K562 (cell line): ENCODE data around the gene LRRC74B. TPM values are rescaled to one million over a fixed set of nuclear protein-coding genes. Genes with fewer than 3 reads are reported as not detected.

Experiments
- BRF1 ChIP-seq: IDR thresholded peaks from 3 replicates; pipeline ENCODE4 v1.6.1; 2011; ENCODE audit warnings: borderline replicate concordance, mild to moderate bottlenecking; ENCODE audit not compliant: insufficient read length; ENCODE audit errors: extremely low read depth
- CTCF ChIP-seq, 3 experiments: IDR thresholded peaks in 2 of 3; conservative IDR thresholded peaks in 1 of 3; 2 replicates each; pipeline ENCODE4 v1.5.1; 2011 to 2012; ENCODE audit warnings: low read length in 3 of 3, mild to moderate bottlenecking in 3 of 3, control low read depth in 2 of 3, improper control_type of control experiment in 1 of 3, inconsistent platforms in 1 of 3, low read depth in 1 of 3, mixed read lengths in 1 of 3, moderate library complexity in 1 of 3; ENCODE audit not compliant: insufficient read depth in 2 of 3
- E2F3 ChIP-seq: fragments of 250-450 bp; sonication (Bioruptor Pico); IDR thresholded peaks from 2 replicates; pipeline ENCODE4 v1.4.0; 2020; ENCODE audit warnings: mild to moderate bottlenecking
- ELF2 ChIP-seq: fragments of 250-450 bp; sonication (Bioruptor Pico); IDR thresholded peaks from 2 replicates; pipeline ENCODE4 v1.5.0; 2021; ENCODE audit warnings: mild to moderate bottlenecking
- HCFC1 ChIP-seq: IDR thresholded peaks from 2 replicates; pipeline ENCODE4 v1.6.1; 2012; ENCODE audit warnings: low read depth, low read length, improper control_type of control experiment
- JUNB ChIP-seq: fragments of 450-650 bp; formaldehyde crosslinking; conservative IDR thresholded peaks from 2 replicates; pipeline ENCODE4 v1.4.0; 2020; ENCODE audit warnings: mild to moderate bottlenecking
- LEF1 ChIP-seq: fragments of 450-650 bp; IDR thresholded peaks from 2 replicates; pipeline ENCODE4 v1.6.1; 2016; ENCODE audit warnings: mild to moderate bottlenecking
- MYNN ChIP-seq, 2 experiments: sonication (generic); formaldehyde crosslinking in 1 of 2; IDR thresholded peaks; 2 replicates each; pipeline versions ENCODE4 v1.5.0 to v1.6.1; 2016 to 2020; ENCODE audit warnings: antibody characterized with exemption in 1 of 2, missing genetic modification reagents in 1 of 2
- NCOA1 ChIP-seq: fragments of 450-650 bp; IDR thresholded peaks from 2 replicates; pipeline ENCODE4 v1.6.1; 2016; ENCODE audit warnings: low read depth
- NCOA2 ChIP-seq, 2 experiments: fragments of 450-650 bp; IDR thresholded peaks; 2 replicates each; pipeline ENCODE4 v1.6.1; 2018; ENCODE audit warnings: mild to moderate bottlenecking in 2 of 2, moderate library complexity in 1 of 2; ENCODE audit not compliant: partially characterized antibody in 2 of 2
- NFRKB ChIP-seq: fragments of 450-650 bp; IDR thresholded peaks from 2 replicates; pipeline ENCODE4 v1.6.1; 2016; ENCODE audit warnings: low read depth
- NR4A1 ChIP-seq, 2 experiments: fragments of 250-450 bp in 1 of 2; fragments of 450-650 bp in 1 of 2; sonication (Bioruptor Pico) in 1 of 2; IDR thresholded peaks; 2 replicates each; pipeline versions ENCODE4 v1.4.0 to v1.6.1; 2016 to 2020; ENCODE audit warnings: mild to moderate bottlenecking in 2 of 2, missing compliant biosample characterization in 1 of 2, missing genetic modification characterization in 1 of 2, moderate library complexity in 1 of 2
- OTX1 ChIP-seq: fragments of 450-650 bp; formaldehyde crosslinking; IDR thresholded peaks from 2 replicates; pipeline ENCODE4 v1.4.0; 2022; ENCODE audit warnings: mild to moderate bottlenecking
- SIN3A ChIP-seq, 2 experiments: fragments of 150-350 bp in 1 of 2; IDR thresholded peaks; 2 replicates each; pipeline ENCODE4 v1.6.1; 2011 to 2016; ENCODE audit warnings: borderline replicate concordance in 2 of 2, low read depth in 2 of 2, low read length in 2 of 2, mild to moderate bottlenecking in 2 of 2, moderate library complexity in 2 of 2; ENCODE audit not compliant: control insufficient read depth in 1 of 2
- SMAD3 ChIP-seq: fragments of 450-650 bp; formaldehyde crosslinking; conservative IDR thresholded peaks from 2 replicates; pipeline ENCODE4 v1.4.0; 2020; ENCODE audit warnings: mild to moderate bottlenecking
- SMARCC2 ChIP-seq: fragments of 450-650 bp; IDR thresholded peaks from 2 replicates; pipeline ENCODE4 v1.6.1; 2017; ENCODE audit warnings: antibody characterized with exemption, moderate library complexity, mild to moderate bottlenecking, low read depth
- SNIP1 ChIP-seq: fragments of 450-650 bp; IDR thresholded peaks from 2 replicates; pipeline ENCODE4 v1.7.1; 2017; ENCODE audit warnings: low read depth, mild to moderate bottlenecking
- SNRNP70 ChIP-seq: fragments of 200-400 bp; formaldehyde crosslinking; optimal IDR thresholded peaks from 2 replicates; pipeline ENCODE3; 2017; ENCODE audit warnings: low read depth, low read length
- SP2 ChIP-seq: IDR thresholded peaks from 2 replicates; pipeline ENCODE4 v1.6.1; 2011; ENCODE audit warnings: mild to moderate bottlenecking, low read depth, low read length, moderate library complexity; ENCODE audit not compliant: poor library complexity, severe bottlenecking; ENCODE audit errors: extremely low read depth
- TAF9B ChIP-seq: fragments of 450-650 bp; IDR thresholded peaks from 2 replicates; pipeline ENCODE4 v1.6.1; 2018; ENCODE audit warnings: mild to moderate bottlenecking; ENCODE audit not compliant: partially characterized antibody
- TCFL5 ChIP-seq: fragments of 250-450 bp; sonication (Bioruptor Pico); conservative IDR thresholded peaks from 2 replicates; pipeline ENCODE4 v1.6.1; 2021; ENCODE audit warnings: mild to moderate bottlenecking, moderate library complexity, matching md5 sums
- ZNF253 ChIP-seq: fragments of 250-450 bp; sonication (Bioruptor Pico); conservative IDR thresholded peaks from 2 replicates; pipeline ENCODE4 v1.6.1; 2021; ENCODE audit warnings: mild to moderate bottlenecking
- ZNF282 ChIP-seq: sonication (generic); formaldehyde crosslinking; IDR thresholded peaks from 2 replicates; pipeline ENCODE4 v1.8.1; 2023; ENCODE audit warnings: missing genetic modification reagents
- ZNF436 ChIP-seq: fragments of 250-450, 450-650 bp; sonication (Bioruptor Pico); formaldehyde crosslinking; IDR thresholded peaks from 2 replicates; pipeline ENCODE4 v1.7.0; 2020; ENCODE audit warnings: mild to moderate bottlenecking
- polyA plus RNA-seq, 8 experiments: library from polyadenylated mRNA; depleted of rRNA in 4 of 8; stranded (reverse) in 5 of 8; unstranded in 3 of 8; fragments of >200 nt; fragmentation: Nextera tagmentation in 2 of 8; fragmentation: Illumina TruSeq in 1 of 8; extraction: Ambion mirVana in 2 of 8; extraction: Trizol in 1 of 8; gene quantifications; 2 replicates each; pipeline versions ENCODE4 v1.2.1 to v1.2.3, GENCODE V29; 2011 to 2014; ENCODE audit warnings: inconsistent platforms in 1 of 8, missing spikeins in 1 of 8
- total RNA-seq, 7 experiments: library from RNA; depleted of rRNA in 6 of 7; stranded (reverse); fragments of >200 nt in 6 of 7; fragmentation: Illumina TruSeq in 2 of 7; extraction: Trizol in 2 of 7; gene quantifications; 2 replicates each; pipeline versions ENCODE4 v1.2.1 to v1.2.3, GENCODE V29; 2011 to 2021; ENCODE audit warnings: low replicate concordance in 1 of 7
- TF ChIP-seq, protein P1 (sequence below): fragments of 450-650 bp; IDR thresholded peaks from 2 replicates; pipeline ENCODE4 v1.6.1; 2018; ENCODE audit warnings: mild to moderate bottlenecking, low read depth; ENCODE audit not compliant: partially characterized antibody
- TF ChIP-seq, protein P2 (sequence below): fragments of 250-450 bp; sonication (Bioruptor Pico); IDR thresholded peaks from 2 replicates; pipeline ENCODE4 v1.5.0; 2021

Gene LRRC74B
- total and polyA plus RNA-seq, 9 of the 15 experiments (the other 6 are each of a cell fraction or from before 2014, with no cell fraction given) = not detected

DNA sequence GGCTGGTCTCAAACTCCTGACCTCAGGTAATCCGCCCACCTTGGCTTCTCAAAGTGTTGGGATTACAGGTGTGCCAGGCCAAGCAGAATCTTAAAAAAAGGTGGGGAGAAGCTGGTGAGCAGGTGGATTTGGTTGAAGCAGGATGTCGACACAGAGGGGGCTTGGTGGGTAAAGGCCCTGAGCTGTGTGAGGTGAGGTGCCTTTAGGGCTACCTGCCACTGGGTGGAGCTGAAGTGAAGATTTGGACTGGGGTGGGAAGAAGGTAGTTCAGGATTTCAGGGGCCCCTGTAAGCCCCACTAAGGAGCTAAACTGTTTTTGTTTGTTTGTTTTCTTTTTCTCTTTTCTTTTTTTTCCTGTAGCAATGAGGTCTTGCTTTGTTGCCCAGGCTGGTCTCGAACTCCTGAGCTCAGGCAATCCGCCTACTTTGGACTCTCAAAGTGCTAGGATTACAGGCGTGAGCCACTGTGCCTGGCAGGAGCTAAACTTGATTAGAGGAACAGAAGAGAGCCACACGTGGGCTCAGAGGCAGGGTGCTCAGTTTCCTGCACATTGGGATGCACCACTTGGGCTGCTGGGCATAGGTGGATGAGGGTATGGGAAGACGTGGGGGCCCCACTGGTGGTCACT, 24.8 kb upstream of the LRRC74B start (continued):
- TF ChIP-seq E2F3 (CRISPR knock-in tag) (0 out of 2 replicates have a peak, but pooled peaks have one; percentile 48), SNIP1 (no peak), TCFL5 (CRISPR knock-in tag) (no peak), CTCF (IDR thresholded peaks at IDR 0.05 in 2 of 3, conservative IDR thresholded peaks at IDR 0.05 in 1 of 3; ENCODE audit: insufficient read depth in 2 of 3, low read depth in 1 of 3, low read length in 3 of 3) (peak; percentile 94 to 97 (median 97)), SP2 (no peak), HCFC1 (peak; percentile 43), NCOA1 (no peak), SMARCC2 (no peak), JUNB (no peak), ZNF282 (CRISPR knock-in tag) (no peak), ZNF253 (CRISPR knock-in tag) (no peak), SIN3A (IDR thresholded peaks at IDR 0.05; ENCODE audit: borderline replicate concordance in 2 of 2, control insufficient read depth in 1 of 2, low read depth in 2 of 2, low read length in 2 of 2) (no peak; a peak in 1 of 4 replicates), SMAD3 (no peak), SNRNP70 (peak; percentile 71), NR4A1 (CRISPR knock-in tag; IDR thresholded peaks at IDR 0.05) (0 out of 2 replicates have a peak, but pooled peaks have one; percentile 63), NR4A1 (tag; IDR thresholded peaks at IDR 0.05) (0 out of 2 replicates have a peak, but pooled peaks have one; percentile 44), ZNF436 (CRISPR knock-in tag) (no peak), LEF1 (no peak), BRF1 (no peak), ELF2 (CRISPR knock-in tag) (no peak; the same call in 1 of the 2 replicates), TAF9B (no peak), NCOA2 (IDR thresholded peaks at IDR 0.05; ENCODE audit: partially characterized antibody in 2 of 2) (no peak), MYNN (IDR thresholded peaks at IDR 0.05) (no peak), MYNN (CRISPR knock-in tag; IDR thresholded peaks at IDR 0.05) (no peak), NFRKB (no peak), OTX1 (CRISPR knock-in tag) (peak; percentile 93)
- TF ChIP-seq, protein P1, sequence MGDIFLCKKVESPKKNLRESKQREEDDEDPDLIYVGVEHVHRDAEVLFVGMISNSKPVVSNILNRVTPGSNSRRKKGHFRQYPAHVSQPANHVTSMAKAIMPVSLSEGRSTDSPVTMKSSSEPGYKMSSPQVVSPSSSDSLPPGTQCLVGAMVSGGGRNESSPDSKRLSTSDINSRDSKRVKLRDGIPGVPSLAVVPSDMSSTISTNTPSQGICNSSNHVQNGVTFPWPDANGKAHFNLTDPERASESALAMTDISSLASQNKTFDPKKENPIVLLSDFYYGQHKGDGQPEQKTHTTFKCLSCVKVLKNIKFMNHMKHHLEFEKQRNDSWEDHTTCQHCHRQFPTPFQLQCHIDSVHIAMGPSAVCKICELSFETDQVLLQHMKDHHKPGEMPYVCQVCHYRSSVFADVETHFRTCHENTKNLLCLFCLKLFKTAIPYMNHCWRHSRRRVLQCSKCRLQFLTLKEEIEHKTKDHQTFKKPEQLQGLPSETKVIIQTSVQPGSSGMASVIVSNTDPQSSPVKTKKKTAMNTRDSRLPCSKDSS = no peak
- TF ChIP-seq, protein P2, sequence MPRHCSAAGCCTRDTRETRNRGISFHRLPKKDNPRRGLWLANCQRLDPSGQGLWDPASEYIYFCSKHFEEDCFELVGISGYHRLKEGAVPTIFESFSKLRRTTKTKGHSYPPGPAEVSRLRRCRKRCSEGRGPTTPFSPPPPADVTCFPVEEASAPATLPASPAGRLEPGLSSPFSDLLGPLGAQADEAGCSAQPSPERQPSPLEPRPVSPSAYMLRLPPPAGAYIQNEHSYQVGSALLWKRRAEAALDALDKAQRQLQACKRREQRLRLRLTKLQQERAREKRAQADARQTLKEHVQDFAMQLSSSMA = no peak
